ENCODE results near the gene STX1B. TPM values are rescaled to one million over a fixed set of nuclear protein-coding genes. Genes with fewer than 3 reads are reported as not detected.
A peak's percentile ranks its signal among the peaks of the same experiment; 100 is the strongest.

Gene STX1B
- total RNA-seq, 1 donor from 2014 or later: 1.4 TPM

DNA sequence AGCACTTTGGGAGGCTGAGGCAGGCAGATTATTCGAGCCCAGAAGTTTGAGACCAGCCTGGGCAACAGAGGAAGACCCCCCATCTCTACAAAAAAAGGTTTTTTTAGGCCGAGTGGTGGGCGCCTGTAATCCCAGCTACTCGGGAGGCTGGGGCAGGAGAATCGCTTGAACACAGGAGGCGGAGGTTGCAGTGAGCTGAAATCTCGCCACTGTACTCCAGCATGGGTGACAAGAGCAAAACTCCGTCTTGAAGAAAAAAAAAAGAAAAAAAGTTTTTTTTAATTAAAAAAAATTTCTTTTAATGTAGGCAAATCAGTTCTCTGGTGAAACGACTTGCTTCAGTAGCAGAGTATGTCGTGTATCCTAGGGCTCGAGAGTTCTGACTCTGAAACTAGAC is 14.5 kb downstream of the STX1B start:
- no peak for DNase-seq (ENCODE audit: low spot score)
- Mint-ChIP-seq H3K36me3 (ENCODE audit: low read depth) (no peaks in the 10 kb centered on the region), H3K9me3 (ENCODE audit: low read depth) (no peaks in the 10 kb centered on the region), H3K4me3 (ENCODE audit: unreplicated experiment) (peak overlapping the region; percentile 75), H3K27me3 (ENCODE audit: low read depth) (no peaks in the 10 kb centered on the region), H3K27ac (ENCODE audit: unreplicated experiment) (peak overlapping the region; percentile 58), H3K4me1 (ENCODE audit: low read depth) (peaks cover 31% of the 10 kb centered on the region)
- TF ChIP-seq, protein P1, sequence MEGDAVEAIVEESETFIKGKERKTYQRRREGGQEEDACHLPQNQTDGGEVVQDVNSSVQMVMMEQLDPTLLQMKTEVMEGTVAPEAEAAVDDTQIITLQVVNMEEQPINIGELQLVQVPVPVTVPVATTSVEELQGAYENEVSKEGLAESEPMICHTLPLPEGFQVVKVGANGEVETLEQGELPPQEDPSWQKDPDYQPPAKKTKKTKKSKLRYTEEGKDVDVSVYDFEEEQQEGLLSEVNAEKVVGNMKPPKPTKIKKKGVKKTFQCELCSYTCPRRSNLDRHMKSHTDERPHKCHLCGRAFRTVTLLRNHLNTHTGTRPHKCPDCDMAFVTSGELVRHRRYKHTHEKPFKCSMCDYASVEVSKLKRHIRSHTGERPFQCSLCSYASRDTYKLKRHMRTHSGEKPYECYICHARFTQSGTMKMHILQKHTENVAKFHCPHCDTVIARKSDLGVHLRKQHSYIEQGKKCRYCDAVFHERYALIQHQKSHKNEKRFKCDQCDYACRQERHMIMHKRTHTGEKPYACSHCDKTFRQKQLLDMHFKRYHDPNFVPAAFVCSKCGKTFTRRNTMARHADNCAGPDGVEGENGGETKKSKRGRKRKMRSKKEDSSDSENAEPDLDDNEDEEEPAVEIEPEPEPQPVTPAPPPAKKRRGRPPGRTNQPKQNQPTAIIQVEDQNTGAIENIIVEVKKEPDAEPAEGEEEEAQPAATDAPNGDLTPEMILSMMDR (IDR thresholded peaks at IDR 0.05): no peak

DNA sequence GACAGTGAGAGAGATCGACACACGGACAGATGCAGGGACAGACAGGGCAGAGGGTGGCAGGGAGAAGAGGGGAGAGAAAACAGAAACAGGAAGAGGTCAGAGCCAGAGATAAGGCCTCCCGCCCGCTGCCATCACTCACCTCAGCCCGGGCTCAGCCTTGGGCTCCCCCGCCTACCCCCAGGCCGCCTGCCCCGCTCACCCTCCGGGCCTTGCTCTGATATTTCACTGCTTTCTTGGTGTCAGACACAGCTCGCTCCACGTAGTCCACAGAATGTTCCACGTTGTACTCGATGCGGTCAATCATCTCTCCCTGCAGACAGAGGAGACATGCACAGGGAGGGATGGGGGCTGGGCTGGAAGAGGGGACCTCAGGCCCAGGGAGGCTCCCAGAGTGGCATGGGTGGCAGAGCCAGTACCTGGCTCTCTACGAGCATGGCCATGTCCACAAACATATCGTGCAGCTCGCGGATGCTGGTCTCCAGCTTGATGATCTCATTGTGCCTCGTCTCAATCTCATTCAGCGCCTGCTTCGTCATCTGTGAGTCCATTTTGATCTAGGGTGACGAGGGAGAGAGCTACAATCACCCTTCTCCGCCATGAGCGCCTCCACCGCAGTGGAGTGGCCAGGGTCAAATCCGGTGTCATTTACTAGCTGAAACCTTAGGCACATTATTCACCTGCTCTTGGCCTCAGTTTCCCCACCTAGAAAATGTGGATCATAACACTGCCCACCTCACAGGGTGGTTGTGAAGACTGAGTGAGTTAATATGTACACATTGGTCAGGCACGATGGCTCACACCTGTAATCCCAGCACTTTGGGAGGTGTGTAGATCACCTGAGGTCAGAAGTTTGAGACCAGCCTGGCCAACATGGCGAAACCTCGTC is 17.3 kb downstream of the STX1B start:
- H3K9me3 Mint-ChIP-seq (ENCODE audit: low read depth): no peaks in the 10 kb centered on the region
- H3K4me1 Mint-ChIP-seq (ENCODE audit: low read depth): peaks cover 16% of the 10 kb centered on the region
- no peak for DNase-seq (ENCODE audit: low spot score)
- TF ChIP-seq, protein P1 (IDR thresholded peaks at IDR 0.05): no peak
- H3K4me3 Mint-ChIP-seq (ENCODE audit: unreplicated experiment): no peak overlapping the region
- no peaks in the 10 kb centered on the region for H3K27me3 Mint-ChIP-seq (ENCODE audit: low read depth)
- H3K27ac Mint-ChIP-seq (ENCODE audit: unreplicated experiment): no peak overlapping the region
- no peaks in the 10 kb centered on the region for H3K36me3 Mint-ChIP-seq (ENCODE audit: low read depth)

DNA sequence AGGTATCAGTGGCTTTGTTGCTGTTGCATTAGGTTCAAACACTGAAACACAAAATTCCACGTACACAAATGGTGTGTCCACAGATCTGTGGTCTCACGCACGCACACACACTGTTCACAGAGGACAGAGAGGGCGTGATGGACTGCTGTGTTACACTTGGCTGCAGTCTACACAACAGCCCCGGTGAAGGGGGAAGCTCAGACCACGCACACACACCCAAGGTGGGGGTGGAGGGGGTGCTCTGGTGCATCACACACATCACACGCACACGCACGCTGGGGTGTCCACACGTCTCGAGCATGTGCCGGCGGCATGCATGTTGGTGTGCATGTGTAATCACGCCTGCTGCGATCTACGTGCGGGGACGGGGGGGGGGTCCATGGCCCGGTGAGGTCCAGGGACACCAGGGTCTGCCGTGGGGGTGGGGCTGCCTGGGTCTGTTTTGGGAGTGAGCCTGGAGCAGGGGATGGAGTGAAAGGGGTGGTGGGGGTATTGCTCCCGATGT is 18.1 kb downstream of the STX1B start:
- DNase-seq (ENCODE audit: low spot score): no peak
- no peak overlapping the region for H3K4me3 Mint-ChIP-seq (ENCODE audit: unreplicated experiment)
- no peaks in the 10 kb centered on the region for H3K9me3 Mint-ChIP-seq (ENCODE audit: low read depth)
- peaks cover 8% of the 10 kb centered on the region for H3K4me1 Mint-ChIP-seq (ENCODE audit: low read depth)
- no peak overlapping the region for H3K27ac Mint-ChIP-seq (ENCODE audit: unreplicated experiment)
- TF ChIP-seq, protein P1 (IDR thresholded peaks at IDR 0.05): no peak
- no peaks in the 10 kb centered on the region for H3K27me3 Mint-ChIP-seq (ENCODE audit: low read depth)
- no peaks in the 10 kb centered on the region for H3K36me3 Mint-ChIP-seq (ENCODE audit: low read depth)

DNA sequence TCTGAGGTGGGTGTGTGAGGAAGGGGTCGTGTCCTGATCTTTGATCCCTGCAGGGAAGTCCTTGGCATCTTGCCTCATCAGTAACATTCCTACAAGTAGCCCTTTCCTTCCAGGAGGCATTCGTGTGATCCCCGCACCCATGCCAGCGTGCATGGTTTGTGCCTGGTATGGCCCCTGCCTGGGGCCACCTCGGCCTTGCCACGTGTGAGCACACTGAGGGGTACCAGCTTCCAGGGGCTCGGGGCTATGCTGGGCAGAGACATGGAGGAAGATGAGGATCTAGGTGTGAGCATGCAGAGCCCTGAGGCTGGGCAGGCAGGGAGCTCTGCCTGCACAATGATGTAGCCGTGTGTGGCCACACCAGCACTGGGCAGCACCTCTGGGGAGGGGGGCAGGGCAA is 19.4 kb downstream of the STX1B start:
- Mint-ChIP-seq H3K4me3 (ENCODE audit: unreplicated experiment) (no peak overlapping the region), H3K27me3 (ENCODE audit: low read depth) (no peaks in the 10 kb centered on the region), H3K27ac (ENCODE audit: unreplicated experiment) (no peak overlapping the region), H3K9me3 (ENCODE audit: low read depth) (no peaks in the 10 kb centered on the region), H3K4me1 (ENCODE audit: low read depth) (no peaks in the 10 kb centered on the region), H3K36me3 (ENCODE audit: low read depth) (no peaks in the 10 kb centered on the region)
- no peak for DNase-seq (ENCODE audit: low spot score)
- TF ChIP-seq, protein P1 (IDR thresholded peaks at IDR 0.05): no peak

DNA sequence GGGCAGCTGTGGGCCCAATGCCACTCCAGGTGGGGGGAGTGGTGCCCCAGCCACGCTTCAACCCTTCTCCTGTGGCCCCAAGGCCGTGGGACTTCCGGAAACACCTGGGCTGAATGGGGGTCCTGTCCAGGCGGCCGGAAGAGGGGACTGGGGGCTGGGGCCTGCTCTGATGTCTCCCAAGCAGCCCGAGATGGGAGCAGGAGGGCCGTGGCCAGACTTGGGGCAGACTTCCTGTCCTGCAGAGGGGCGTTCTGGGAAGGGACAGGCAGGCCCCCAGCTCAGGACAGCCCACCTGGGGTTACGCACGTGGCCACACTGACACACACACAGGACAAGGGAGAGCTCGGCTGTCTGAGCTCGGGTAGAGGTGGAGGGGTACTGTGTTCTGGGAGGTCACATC is 20.3 kb downstream of the STX1B start:
- TF ChIP-seq, protein P1 (IDR thresholded peaks at IDR 0.05): no peak
- Mint-ChIP-seq H3K4me3 (ENCODE audit: unreplicated experiment) (no peak overlapping the region), H3K27me3 (ENCODE audit: low read depth) (no peaks in the 10 kb centered on the region), H3K27ac (ENCODE audit: unreplicated experiment) (no peak overlapping the region), H3K36me3 (ENCODE audit: low read depth) (no peaks in the 10 kb centered on the region), H3K4me1 (ENCODE audit: low read depth) (peaks cover 7% of the 10 kb centered on the region), H3K9me3 (ENCODE audit: low read depth) (no peaks in the 10 kb centered on the region)
- DNase-seq (ENCODE audit: low spot score): no peak
